ENCODE measurements around the gene ATAD3B.
A peak's percentile ranks its signal among the peaks of the same experiment; 100 is the strongest.

ATAD3B gene

DNA sequence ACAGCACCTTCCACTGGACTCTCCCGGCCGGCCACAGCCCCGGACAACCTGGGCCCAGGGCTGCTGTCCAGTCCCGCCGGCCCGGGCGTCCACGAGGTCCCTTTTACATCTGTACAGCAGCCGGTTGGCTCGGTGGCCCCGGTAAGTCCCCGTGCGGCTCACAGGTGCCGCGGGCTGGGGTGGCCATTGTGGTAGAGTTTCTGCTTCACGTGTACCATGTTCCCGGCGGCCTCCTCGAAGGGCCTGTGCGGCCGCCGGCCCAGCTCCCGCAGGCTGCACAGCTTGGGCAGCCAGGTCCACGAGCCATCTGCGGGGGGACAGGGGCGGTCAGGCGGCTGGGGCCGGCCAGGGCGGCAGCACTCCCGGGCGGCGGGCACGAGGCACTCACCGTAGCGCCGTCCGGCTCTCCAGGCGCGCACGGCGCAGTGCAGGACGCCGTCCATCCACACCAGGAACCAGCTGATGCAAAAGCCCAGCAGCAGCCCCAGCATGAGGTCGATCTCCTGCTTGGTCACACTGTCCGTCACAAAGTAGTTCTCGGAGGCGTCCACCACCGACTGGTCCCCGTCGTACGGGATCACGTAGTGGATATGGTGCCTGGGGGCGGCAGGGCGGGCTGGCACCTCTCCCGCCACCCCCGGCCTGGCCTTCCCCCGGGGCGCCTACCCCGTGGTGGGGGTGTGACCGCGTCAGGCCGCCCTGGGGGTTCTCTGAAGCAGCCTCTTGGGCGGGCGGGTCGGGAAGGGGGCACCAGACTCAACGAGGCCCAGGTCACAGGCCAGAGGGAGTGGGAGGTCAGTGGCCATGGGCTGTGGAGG lies 63.8 kb downstream of the ATAD3B start:
- DNase-seq (ENCODE audit: low read depth), result no peak

DNA sequence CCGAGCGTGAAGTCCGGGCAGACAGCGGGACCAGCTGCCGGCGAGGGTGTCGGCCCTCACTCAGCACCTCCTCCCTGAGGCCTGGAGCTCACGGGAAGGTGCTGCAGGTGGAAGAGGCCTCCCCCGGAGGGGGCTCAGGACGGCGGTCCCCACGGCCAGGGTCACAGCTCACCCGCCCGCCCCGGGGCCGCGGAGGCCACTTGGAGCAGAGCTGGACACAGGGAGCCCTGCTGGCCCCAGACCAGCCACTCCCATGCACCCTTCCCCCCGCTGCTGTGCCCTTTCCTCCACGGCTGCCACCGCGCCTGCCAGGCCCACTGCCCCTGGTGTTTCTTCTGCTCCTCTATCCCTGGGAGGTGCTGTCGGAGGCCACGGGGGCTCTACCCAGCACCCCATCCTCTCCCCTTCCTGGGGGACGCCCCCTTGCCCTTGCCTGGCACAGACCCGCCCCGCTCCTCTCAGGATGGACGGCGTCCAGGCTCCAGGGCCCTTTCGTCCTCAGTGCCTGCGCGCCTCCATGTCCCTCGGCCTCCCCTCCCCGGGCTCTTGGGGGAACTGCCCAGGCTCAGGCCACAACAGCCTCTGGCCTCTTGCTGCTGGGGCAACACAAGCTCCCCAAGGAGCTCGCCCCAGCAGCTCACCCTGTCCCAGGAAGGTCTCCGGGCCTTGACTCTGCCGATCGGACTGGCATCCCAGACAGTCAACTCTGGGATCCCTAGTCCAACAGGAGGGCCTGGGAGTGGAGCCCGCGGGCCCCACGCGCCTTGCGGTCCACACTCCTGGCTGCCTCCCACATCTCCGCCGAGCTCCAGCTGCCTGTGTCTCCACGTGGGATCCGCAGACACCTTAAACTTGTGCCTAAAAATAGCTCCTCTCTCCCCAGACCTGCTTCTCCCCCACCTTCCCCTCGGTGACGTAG lies 64.7 kb downstream of the ATAD3B start:
- no peak for DNase-seq (ENCODE audit: low read depth)

DNA sequence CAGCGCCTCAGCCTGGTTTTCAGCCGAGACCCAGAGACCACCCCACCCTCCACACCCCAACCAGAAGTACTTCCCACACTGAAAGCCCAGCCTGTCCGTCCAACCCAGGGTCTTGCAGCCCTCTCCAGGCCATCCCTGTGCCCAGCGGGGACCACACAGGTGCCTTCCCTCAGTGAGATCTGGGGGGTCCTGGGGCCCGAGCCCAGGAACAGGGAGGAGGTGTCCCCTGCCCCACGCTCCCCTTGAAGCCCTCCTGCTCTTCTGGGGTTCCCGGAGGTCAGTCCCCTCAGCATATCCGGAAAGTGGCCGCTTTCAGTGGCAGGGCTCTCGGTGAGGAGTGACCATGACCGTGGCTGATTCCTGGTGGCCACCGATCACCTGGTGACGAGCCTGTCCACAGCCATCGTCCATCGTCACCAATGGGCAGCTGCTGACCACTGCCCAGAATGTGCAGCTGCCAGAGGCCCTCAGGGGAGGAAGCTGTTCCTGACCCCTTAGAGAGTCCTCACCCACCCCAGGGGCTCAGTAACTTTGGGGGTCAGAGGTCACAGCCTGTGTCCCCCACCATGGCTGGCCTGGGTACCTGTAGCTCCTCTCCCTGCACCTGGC lies 65.5 kb downstream of the ATAD3B start:
- no peak for DNase-seq (ENCODE audit: low read depth)

DNA sequence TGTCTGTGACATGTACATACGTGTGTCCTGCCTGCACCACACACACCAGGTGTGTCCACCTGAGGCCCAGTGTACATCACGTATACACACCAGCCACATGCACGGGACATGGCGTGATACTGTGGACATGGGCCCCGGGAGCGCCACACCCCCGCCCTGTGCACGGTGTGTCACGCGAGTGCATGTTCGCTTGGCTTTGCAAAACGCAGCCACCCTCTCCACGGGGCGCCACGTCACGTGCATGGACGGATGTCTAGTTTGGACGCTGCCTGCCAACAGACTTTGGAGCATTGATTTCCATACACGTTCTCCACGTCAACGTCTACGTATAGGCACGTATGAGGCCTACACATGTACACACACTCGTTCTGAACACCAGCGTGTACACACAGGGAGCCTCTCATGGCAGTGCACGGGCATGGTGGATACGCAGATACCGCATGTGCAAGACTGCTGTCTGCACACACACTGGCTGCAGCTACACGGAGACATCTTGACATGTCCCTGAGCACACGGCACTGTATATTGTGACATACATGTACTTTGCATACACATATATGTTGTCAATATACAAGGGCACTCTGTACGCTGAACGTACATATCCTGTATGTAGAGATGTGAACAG lies 66.2 kb downstream of the ATAD3B start:
- DNase-seq (ENCODE audit: low read depth), result no peak

DNA sequence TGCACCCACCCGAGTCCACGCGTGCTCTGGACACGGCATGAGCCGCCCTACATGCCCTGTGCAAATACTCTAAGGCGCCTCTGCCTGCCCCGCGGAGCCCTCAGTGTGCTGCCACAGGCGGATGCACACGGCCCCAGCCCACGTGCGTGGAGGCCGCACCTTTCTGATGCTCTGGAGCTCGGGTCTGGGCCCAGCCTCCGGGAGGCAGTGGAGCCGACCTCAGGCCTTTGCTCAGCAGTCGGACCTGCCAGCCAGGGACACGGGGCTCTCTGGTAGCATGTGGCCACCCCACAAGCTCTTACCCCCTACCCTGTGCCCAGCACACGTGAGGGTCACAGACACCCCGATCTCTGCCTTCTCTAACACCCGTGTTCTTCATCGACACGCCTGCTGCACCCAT lies 66.8 kb downstream of the ATAD3B start:
- no peak for DNase-seq (ENCODE audit: low read depth)

DNA sequence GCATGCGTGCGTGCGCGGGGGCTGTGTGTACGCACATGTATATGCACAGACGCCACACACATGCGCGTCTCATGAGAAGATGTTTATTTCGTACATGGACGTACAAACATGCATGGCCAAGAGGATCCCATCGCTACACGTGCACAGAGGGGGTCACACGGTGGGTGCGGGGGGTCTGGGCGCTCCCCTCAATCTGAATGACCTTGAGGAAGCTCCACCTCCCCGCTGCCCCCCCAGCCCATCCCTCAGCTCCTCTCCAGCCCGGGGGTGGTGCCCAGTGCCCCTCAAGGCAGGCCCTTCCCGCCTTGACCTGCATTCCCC lies 67.4 kb downstream of the ATAD3B start:
- no peak for DNase-seq (ENCODE audit: low read depth)

DNA sequence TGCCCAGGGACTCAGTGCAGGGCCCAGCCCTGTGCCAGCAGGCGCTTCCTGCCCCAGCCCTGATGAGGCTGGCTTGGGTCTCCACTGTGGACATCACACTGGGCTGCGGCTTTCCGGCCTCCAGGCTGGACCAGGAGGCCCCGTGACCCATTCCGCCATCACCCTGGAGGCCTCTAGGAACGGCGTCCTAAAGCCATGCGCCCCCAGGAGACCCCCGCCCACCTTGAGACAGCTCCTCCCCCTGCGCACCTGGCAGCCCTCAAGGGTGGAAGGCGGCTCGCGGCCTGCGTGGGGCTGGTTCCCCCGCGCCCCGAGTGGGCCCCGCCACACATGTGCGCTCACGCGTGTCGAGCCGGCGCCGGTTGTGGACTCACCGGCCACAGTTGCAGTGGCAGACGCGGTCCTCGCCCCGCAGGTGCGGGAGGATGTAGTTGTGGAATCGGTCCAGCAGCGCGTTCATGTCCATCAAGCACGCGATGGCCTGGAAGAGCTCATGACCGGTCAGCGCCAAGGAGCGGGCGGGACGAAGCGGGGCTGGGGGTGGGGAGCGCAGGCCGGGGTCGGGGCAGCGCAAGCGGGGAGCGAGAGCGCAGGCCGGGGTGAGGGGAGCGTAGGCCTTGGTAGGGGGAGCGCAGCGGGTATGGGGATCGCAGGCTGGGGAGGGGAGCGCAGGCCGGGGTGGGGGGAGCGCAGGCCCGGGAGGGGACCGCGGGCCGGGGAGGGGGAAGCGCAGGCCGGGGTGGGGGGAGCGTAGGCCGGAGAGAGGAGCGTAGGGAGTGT lies 67.9 kb downstream of the ATAD3B start:
- no peak for DNase-seq (ENCODE audit: low read depth)

DNA sequence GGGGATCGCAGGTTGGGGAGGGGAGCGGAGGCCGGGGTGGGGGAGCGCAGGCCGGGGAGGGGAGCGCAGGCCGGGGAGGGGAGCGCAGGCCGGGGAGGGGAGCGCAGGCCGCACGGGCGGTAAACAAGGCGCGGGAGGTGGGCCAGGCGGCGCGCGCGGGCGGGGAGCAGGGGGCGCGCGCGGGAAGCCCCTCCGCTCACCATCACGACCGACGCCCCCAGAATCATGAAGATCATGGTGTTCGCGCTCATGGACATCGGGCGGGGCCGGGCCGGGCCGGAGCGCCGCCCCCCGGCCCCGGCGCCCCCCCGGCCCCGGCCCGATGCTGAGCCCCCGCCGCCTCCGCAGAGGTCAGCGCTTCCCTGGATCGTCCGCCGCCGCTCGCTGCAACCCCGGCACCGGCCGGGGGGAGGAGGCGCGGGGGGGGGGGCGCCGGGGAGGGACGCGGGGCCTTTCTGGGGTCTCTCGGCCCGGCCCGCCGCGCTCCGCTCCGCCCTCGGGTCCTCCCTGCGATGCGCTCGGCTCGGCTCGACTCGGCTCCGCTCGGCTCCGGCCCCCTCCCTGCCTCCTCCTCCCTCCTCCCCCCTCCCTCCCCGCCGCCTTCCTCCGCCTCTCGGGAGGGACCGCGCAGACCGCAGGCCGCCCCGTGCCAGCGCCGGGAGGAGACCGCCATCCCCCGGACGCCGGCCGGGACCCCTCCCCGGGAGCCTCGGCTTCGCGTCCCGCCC lies 68.7 kb downstream of the ATAD3B start, which contains the start of gene TMEM240:
TMEM240 (minus strand) TSS at position 535 of the 728 bp plus-strand sequence; CDS start at position 257, 278 bp downstream.
- DNase-seq (ENCODE audit: low read depth), result peak; percentile 40

DNA sequence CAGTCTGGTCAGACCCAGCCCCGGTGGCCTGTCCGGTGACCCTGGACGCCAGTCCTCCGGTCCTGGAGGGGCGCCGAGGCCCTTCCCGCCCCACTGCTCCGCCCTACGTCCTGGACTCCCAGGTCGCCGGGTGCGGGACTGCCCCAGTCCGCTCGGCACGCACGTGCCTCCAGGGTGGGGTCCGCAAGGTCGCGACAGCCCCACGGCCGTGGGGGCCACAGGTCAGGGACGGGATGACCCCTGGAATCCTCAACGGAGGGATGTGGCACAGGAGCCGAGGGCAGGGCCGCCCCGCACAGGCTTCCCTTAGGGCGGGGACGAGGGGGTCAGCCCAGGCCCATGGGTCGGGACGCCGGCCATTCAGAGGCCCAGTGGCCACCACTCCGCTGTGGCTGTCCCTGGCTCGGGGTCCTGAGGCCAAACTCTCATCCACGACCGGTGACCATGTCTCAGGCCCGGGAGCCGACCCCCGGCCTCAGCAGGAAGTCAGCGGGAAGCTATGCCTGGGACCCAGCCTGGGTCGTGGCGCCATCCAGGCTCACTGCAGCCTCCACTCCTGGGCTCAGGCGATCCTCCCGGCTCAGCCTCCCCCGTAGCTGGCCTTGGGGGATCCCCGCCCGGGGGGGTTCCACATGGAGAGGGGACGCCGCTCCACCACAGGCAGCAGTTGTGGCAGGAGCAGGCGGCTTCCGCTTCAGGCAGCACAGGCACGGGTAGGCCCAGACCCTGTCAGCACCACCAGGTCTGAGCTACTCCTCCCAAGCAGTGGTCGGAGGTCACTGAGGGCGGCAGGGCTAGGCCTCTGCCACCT lies 69.5 kb downstream of the ATAD3B start:
- no peak for DNase-seq (ENCODE audit: low read depth)

DNA sequence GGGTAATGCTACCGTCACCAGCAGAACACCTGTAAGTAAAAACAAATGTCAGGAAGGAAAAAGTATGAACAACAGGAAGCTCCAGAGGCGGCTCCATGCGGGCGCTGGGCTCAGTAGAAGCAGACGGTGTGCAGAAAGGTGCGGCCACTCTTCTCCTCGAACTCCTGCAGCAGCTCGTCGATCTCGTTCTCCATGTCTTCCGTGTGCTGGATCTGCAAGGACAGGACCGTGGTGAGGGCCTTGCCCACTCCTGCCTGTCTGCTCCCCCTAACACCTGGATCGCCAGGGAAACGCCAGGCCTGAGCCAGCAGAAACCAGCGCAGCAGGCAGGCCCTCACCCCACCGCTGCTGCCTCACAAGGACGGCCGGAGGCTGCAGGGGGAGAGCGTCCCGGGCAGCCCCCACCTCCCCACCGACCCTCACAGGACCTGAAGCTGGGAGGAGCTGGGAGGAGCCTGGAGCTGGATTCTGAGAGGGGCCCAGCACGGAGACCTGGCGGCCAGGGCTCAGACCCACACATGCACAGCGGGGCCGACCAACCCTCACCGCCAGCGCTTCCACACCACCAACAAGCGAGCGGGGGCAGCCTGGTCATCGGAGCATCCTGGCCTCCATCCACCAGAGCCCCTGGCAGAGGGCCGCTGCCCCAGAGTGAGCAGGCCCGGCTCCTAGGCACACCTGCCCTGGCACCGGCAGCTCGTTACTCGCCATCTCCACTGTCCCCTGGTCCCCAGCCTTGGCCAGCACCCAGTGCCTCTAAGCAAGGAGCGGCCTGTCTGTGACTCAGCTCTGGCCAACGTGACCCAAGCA lies 70.6 kb downstream of the ATAD3B start:
- no peak for DNase-seq (ENCODE audit: low read depth)

DNA sequence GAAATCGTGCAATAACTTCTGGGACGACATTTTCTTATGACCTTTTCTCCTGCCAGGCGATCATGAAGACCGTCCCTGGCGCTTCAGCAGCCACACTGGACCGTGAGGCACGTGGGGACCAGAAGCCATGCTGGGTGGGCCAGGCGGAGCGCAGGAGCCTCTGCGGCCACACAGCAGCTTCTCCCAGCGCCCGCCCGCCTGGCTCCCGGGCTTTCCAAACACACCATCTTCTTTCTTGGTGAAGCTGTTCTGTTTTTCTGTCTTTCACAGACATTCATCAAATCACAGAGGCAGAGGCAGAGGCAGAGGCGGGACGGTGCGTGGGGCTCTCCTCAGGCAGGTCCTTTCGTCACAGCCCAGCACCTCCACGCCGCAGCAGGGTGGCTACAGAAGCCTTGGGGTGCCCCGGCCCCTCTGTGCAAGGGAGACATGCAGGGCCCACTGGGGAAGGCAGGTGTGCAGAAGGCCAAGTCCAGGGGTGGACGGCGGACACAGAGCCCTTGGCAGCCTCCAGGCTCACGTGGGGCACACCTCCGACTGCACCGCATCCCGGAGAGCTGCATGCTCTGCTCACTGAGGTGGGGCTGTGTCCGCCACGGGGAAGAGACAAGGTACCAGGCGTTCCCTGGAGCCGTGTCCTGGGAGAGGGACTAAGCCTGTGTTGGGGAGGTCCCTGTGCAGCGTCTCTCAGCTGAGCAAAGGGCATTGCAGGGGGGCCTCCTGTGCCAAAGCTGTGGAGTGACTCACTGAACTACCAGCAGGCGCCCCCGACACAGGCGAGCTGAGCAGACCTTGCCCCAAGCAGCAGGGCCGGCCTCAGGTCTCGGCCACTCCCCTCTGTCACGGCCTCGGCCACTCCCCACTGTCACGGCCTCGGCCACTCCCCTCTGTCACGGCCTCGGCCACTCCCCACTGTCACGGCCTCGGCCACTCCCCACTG lies 71.5 kb downstream of the ATAD3B start:
- no peak for DNase-seq (ENCODE audit: low read depth)

DNA sequence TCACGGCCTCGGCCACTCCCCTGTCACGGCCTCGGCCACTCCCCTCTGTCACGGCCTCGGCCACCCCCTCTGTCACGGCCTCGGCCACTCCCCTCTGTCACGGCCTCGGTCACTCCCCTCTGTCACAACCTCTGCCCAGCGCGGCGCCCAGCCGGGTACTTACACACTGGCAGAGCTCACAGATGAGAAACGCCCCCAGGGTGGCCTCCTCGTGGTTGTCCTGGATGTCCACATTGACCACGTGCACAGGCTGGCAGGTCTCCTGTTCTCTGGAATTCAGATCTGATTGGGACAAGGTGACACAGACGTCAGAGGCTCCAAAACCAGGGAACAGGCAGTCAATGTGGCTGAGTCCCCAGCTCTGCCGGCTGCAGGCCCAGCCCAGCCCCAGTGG lies 72.1 kb downstream of the ATAD3B start:
- DNase-seq (ENCODE audit: low read depth), result no peak

DNA sequence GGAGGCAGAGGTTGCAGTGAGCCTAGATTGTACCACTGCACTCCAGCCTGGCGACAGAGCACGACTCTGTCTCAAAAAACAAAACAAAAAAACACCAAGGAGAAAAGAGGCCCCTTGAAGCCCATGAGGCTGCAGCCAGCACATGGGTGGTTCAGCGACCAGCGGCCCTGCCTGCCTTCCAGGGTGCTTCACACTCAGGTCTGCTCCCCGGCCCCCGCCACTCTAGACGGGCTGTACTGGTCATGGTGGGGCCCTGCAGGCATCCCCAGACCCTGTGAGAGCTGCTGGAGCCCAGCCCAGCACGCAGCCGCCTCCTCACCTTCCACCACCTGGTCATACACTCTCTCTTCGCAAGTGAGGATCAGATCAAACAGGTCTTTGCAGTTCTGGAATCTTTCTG lies 73.0 kb downstream of the ATAD3B start:
- DNase-seq (ENCODE audit: low read depth), result no peak
